Mesenteric fat pad (tissue), 1 donor: ENCODE results near the gene ZNF674. TPM values are rescaled to one million over a fixed set of nuclear protein-coding genes. Genes with fewer than 3 reads are reported as not detected.

ENCODE experiments used
- DNase-seq: peaks from one replicate; pipeline ENCODE4 v3.0.0-alpha.2; 2020; ENCODE audit warnings: low spot score
- long read RNA-seq: library from polyadenylated mRNA; unstranded; transcript quantifications from one replicate; pipeline ENCODE4 v2.0.0, GENCODE V29; 2020
- total RNA-seq: library from RNA; stranded (reverse); fragmentation: NEBNext Ultra II Directional; extraction: Animal tissue kit (Norgen Biotek cat#: 25700); gene quantifications from one replicate; pipeline ENCODE4 v1.2.1, GENCODE V29; 2021
- donor health status: DM: yes; HTN: yes; CAD: no.

The ZNF674 gene
- 2.1 TPM for total RNA-seq
- long read RNA-seq, partial matches to known transcripts = 0 of 2 reads
- long read RNA-seq, other reads (novel, unspliced or antisense) = 2 of 2 reads

DNA sequence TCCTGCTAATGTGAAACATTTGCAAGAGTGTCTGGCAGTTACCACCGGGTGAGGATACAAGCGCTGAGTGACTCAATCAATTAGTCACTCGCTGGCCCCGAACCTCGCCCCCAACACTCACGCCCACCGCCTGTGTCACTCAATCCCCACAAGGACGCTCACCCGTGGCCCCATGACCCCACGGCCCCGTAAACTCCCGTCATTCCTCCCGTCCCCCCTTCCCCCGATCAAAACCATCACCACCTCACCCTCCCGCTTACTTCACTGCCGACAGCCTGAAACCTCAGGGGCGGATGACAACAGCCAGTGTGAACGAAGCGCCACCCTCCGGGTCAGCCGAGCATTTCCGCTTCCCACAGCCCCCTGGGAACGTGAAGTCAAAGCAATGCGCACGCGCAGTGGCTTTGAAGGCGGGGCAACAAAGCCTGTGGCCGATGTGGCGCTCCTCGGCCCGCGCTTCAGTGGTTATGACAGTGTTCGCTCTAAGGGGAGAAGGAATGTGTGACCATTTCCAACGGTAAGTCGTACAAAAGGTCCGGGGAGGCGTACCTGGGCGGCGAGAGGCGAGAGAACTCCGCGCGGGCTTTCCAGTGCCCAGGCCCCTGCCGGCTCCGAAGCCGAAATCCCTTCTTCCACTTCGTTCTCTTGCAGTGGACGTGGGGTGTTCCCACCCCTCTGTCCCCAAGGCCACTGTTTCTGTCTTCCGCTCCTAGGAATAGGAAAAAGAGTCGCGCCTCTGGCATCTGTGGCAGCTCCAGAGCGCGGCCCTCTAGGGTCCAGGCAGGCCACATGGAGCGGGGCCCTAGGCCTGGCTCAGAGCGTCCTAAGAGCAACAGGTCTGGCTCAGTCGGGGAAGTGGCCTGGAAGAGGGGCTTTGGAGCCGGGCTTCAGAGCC lies at the start of gene ZNF674:
Gene ZNF674 (minus strand): TSS at position 311 of the 895 bp plus-strand sequence. CDS start 3,334 bp downstream, outside the sequence.
- peak; percentile 96 for DNase-seq

DNA sequence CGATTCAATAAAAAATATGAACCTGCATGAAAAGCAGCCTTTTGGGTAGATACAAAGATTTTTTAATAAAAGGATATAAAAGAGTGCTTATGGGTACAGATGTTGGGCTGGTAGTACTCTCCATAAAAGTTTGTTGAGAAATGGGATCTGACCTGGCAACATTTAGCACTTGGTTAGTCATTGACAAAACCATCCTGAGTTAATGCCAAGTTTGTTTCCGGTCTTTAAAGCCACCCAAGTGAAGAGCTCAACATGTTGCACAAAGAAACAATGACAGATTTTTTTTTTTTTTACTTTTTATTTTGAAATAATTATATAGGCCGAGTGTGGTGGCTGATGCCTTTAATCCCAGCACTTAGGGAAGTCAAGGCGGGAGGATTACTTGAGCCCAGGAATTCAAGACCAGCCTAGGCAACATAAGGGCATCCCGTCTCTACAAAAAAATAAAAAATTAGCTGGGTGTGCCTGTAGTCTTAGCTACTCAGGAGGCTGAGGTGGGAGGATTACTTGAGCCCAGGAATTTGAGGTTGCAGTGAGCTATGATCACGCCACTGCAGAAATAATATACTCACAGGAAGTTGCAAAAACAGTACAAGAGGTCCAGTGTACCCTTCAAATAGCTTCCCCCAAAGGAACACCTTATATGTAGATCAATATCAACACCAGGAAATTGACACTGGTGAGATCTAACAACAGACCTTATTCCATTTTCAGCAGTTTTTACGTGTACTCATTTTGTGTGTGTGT lies 44.9 kb upstream of the ZNF674 start:
- DNase-seq = no peak

- no peak for DNase-seq
Measured at GRCh38 chrX:46588263-46588662, 43.0 kb upstream of the ZNF674 start.

DNA sequence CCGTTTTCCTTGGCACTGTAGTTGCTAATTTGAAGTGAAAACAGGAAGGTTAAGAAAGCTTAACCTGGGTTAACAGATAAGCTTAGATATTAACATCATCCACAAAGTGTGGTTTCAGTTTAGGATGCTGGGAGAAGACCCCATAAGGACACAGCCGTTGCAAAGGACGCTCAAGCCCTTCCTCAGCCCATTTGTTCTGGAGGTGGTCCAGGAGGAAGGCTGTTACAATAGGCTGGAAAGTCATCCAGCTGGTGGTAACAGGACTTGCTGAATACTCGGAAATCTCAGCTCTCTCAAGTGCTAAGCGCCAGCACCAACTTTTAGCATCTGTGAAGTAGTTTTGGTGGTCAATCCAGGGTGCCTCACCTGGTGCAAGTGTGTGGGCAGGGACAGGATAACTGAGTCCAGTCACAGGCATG lies 42.5 kb upstream of the ZNF674 start:
- no peak for DNase-seq

GRCh38 chrX:46587158-46587557 lies 41.9 kb upstream of the ZNF674 start:
- DNase-seq = no peak

DNA sequence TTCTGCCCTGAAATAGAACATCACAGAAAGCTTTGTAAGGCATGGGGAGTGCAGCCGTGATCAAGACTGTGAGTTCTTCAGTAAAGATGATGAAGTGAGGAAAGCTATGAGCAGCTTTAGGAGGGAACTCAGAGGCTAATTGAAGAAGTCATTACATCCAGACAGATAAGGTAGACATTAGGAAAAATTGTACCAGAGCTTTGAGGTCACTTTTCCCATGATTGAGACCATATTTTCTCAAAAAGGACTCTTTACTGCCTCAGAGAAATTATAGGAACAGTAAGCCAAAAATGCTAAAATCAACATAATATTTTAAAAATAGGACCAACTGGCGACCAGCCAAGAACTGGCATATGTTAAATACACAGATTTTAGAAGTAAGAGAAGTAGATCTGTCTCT lies 39.5 kb upstream of the ZNF674 start:
- DNase-seq = no peak

DNA sequence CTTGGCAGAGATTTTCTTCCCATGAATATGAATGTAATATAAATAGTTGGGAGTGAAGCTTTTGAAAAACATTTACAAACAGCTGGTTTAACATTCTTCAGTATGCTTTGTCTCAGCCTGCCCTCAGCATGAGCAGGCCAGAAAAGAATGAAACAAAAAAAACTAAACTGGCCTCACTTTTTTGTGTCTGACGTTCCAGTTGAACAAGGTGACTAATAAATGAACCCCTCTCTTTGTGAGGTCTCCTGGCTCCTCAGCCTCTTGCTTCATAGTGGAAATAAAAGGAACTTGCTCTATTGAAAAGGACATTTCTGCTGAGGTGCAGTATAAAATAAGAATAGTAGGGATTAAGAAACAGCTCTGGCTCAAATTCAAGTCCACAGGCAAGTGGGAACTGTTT lies 37.7 kb upstream of the ZNF674 start:
- no peak for DNase-seq

DNA sequence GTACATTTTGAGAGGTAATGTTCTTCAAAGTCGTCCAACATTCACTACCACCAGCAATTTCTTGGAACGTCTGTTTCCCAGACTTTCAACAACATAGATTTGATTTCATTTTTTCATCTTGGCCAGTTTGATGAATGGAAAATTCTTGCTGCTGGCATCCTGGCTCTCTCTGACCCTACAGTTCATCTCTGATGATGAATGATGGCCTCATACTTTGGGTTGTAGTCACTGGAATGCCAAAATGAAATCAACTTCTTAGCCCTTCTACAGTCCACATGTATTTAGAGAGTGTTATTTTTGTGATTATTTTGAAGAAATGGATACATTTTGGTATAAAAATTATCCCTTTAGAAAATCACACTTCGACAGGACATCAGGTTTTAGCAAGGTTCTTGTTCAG lies 37.1 kb upstream of the ZNF674 start:
- DNase-seq = no peak

DNA sequence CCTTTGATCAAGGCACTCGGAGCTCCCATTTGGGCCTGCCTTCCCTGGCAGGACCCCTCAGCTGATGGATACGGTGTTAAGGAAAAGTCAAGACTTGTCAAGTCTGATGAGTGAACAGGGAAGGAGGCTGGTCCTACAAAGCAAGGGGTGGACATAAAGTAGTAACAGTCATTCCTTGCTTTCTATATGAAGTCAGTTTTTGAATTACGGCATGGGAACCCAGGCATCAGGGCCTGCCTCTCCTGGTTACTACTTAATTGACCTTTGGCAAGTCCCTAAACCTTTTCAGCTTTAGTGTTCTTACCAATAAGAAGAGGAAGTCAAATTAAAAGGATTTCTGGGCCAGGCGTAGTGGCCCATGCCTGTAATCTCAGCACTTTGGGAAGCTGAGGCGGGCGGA lies 35.4 kb upstream of the ZNF674 start:
- DNase-seq = no peak

- no peak for DNase-seq
Measured at GRCh38 chrX:46579250-46579649, 34.0 kb upstream of the ZNF674 start.

DNA sequence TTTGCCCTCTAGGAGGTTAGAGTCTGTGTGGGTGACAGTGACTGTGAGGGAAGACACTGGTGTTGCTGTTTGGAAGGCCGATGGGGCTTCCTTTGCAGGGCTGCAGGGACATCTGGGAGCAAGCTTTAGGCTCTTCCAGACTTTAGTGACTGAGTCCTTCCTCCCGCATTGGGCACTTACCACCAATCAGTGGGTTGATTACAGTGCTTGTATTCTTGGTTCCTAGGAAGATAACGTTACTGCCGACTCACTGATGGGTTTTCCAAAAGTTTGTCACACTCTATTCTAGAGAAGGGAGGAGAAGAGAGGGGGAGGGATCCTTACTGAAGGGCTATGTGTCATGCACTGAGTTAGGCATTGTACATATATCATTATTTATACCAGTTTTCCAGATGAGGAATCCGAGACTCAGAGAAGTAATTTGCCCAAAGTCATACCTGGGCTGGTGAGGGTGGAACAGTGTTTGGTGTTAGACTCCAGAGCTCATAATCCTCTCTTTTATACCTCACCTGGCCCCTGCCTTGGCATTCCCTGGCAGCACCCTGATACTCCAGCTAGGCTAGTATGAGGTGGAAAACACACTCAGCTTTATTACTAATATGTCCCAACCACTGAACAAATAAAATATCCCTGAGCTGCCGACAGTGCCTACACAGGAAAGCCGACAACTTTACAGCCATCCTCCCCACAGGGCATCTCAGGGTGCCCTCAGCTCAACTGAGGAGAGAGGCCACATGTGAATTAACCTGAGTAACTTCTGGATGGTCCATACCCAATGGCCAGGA lies 32.2 kb upstream of the ZNF674 start:
- DNase-seq = no peak

DNA sequence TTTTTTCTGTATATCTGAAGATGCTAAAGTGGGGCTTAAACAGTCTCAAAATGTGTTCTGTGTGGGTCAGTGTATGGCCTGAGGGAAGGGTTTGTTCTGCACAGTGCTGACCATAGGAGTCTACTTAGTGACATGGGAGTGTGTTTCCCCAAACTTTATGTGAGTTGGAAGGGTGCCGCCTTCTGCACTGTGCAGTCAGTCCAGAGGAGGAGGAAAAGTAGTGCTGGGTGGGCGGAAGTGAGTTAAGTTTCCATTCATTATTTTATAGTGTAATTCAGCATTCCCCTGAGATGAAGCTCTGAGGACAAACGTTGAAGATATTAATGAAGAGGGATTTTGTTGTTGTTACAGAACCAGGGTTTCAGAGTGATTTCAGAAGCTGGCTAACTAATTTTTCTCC lies 31.2 kb upstream of the ZNF674 start:
- no peak for DNase-seq

DNA sequence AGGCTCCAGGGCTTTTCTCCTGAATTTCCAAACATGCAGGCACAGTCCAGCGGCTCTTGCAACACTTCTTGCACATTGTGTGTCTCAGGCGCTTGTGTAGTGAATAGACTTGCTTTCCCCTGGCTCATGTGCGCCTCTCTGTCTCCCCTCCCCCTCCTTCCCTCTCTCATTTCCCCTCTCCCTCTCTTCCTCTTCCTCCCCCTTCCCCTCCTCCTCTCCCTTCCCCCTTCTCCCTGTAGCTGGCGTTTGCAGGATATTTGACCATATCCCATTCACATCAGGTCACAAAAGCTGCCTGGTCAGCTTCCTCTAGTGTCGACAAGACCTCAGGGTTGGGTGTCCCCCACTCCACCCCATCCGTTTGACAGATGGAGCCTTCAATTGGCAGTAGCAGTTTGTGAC lies 30.8 kb upstream of the ZNF674 start:
- no peak for DNase-seq

DNA sequence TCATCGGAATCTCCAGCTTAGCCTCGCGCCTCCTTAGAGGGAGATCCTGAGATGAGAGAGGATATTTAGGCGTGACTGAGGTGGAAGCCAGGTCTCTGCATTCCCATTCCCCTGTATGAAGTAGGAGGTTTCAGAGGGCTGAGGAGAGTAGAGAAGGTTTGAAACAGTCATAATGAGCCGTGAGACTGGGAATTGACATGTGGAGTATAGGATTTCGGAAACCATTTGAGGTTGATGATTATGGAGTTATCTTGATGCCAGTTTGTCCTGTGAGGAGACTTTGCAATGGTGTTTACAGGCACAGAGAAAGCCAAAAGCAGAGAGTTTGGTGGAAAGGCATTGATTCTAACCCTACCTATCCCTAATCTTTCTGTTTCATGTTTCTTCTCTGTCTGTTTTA lies 30.4 kb upstream of the ZNF674 start:
- DNase-seq = no peak

- no peak for DNase-seq
Measured at GRCh38 chrX:46574774-46575381, 29.7 kb upstream of the ZNF674 start.

DNA sequence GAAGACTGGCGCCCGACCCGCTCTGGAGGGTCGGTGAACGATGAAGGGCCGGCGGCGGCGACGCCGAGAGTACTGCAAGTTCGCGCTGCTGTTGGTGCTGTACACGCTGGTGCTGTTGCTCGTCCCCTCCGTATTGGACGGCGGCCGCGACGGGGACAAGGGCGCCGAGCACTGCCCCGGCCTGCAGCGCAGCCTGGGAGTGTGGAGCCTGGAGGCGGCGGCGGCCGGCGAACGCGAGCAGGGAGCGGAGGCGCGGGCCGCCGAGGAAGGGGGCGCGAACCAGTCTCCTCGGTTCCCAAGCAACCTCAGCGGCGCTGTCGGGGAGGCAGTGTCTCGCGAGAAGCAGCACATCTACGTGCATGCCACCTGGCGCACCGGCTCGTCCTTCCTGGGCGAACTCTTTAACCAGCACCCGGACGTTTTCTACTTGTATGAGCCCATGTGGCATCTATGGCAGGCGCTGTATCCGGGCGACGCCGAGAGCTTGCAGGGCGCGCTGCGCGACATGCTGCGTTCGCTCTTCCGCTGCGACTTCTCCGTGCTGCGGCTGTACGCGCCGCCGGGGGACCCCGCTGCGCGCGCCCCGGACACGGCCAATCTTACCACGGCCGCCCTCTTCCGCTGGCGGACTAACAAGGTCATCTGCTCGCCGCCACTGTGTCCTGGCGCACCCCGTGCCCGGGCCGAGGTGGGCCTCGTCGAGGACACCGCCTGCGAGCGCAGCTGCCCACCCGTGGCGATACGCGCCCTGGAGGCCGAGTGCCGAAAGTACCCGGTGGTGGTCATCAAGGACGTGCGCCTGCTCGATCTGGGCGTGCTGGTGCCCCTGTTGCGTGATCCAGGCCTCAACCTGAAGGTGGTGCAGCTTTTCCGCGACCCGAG lies 28.9 kb upstream of the ZNF674 start:
- no peak for DNase-seq

- no peak for DNase-seq
Measured at GRCh38 chrX:46573331-46573891, 28.2 kb upstream of the ZNF674 start, which contains the start of gene CHST7. Gene CHST7 (plus strand): TSS chrX:46573765. CDS start chrX:46573932, 167 bp downstream.

- DNase-seq = no peak
Measured at GRCh38 chrX:46572340-46572936, 27.2 kb upstream of the ZNF674 start.
